K562 (cell line): ENCODE results near the gene KCND3. TPM values are rescaled to one million over a fixed set of nuclear protein-coding genes. Genes with fewer than 3 reads are reported as not detected.

Experiments
- ATAC-seq: fragments of 200-7000 bp; cut with Tn5 transposase; 3 replicates; pipeline ENCODE4 v1.9.1; 2020; ENCODE audit warnings: moderate library complexity
- BruUV-seq: library from RNA; stranded (reverse); fragments of 400-500 nt; replicated peaks from 2 replicates; lab custom pipeline; 2021; lab: Mats Ljungman, UMichigan
- CTCF ChIA-PET: fragments of 300-600 bp; formaldehyde crosslinking; extraction: SDS; loops from one replicate; lab custom pipeline; 2021; ENCODE audit warnings: low intra/inter-chr PET ratio; lab: Yijun Ruan, JAX
- POLR2A ChIA-PET: fragments of 300-600, 350-650 bp; sonication (Branson Sonifier 250); formaldehyde crosslinking; extraction: SDS; loops from one replicate; lab custom pipeline; 2021; ENCODE audit warnings: antibody characterized with exemption, inconsistent platforms; lab: Yijun Ruan, JAX
- DNase-seq, 4 experiments: peaks; one replicate each; pipeline versions ENCODE4 v3.0.0 to v3.0.0-alpha.2; 2011 to 2018; ENCODE audit warnings: low spot score in 3 of 4, mixed read lengths in 3 of 4; ENCODE audit errors: extremely low read depth in 1 of 4
- FAIRE-seq: peaks from 2 replicates; lab custom pipeline; 2011; peaks lifted over from hg19 to GRCh38; lab: Jason Lieb, UNC
- H2AFZ ChIP-seq: 2 replicates; pipeline ENCODE4 v1.6.0; 2011; ENCODE audit warnings: low read depth, low read length, control low read depth, inconsistent platforms
- H3K27ac ChIP-seq: fragments of 200-600 bp; 3 replicates; pipeline ENCODE4 v1.8.0; 2011; ENCODE audit warnings: low read depth, mild to moderate bottlenecking, control low read depth, inconsistent platforms, low read length, moderate library complexity, mixed read lengths; ENCODE audit errors: extremely low read depth
- H3K27me3 ChIP-seq, 2 experiments: fragments of 300-600 bp in 1 of 2; 2 replicates in 1 of 2; 3 replicates in 1 of 2; pipeline versions ENCODE4 v1.6.0 to v1.8.0; 2011; ENCODE audit warnings: inconsistent platforms in 2 of 2, low read length in 2 of 2, mild to moderate bottlenecking in 1 of 2, mixed read lengths in 1 of 2, moderate library complexity in 1 of 2; ENCODE audit not compliant: control insufficient read depth in 2 of 2, insufficient read depth in 2 of 2
- H3K36me3 ChIP-seq: fragments of 300-600 bp; 3 replicates; pipeline ENCODE4 v1.8.0; 2011; ENCODE audit warnings: mild to moderate bottlenecking, low read length, inconsistent platforms; ENCODE audit not compliant: control insufficient read depth, insufficient read depth
- H3K4me1 ChIP-seq, 2 experiments: fragments of 200-600 bp in 1 of 2; replicated peaks in 1 of 2; 2 replicates in 1 of 2; 3 replicates in 1 of 2; pipeline versions ENCODE4 v1.5.1 to v1.8.0; 2011; ENCODE audit warnings: inconsistent platforms in 2 of 2, low read length in 2 of 2, mild to moderate bottlenecking in 1 of 2, mixed read lengths in 1 of 2, moderate library complexity in 1 of 2; ENCODE audit not compliant: control insufficient read depth in 2 of 2, insufficient read depth in 2 of 2
- H3K4me2 ChIP-seq: 2 replicates; pipeline ENCODE4 v1.6.1; 2011; ENCODE audit warnings: low read length, control low read depth, inconsistent platforms, mixed read lengths; ENCODE audit not compliant: insufficient read depth
- H3K4me3 ChIP-seq: fragments of 200-600 bp; sonication (generic), shearing (Covaris generic); 2 replicates; pipeline ENCODE4 v1.5.1; 2016; ENCODE audit warnings: control low read depth, inconsistent platforms
- H3K79me2 ChIP-seq: fragments of 200-600 bp; 3 replicates; pipeline ENCODE4 v1.8.0; 2011; ENCODE audit warnings: low read length, inconsistent platforms; ENCODE audit not compliant: control insufficient read depth, insufficient read depth
- H3K9ac ChIP-seq, 2 experiments: 2 replicates each; pipeline versions ENCODE4 v1.6.0 to v1.6.1; 2011; ENCODE audit warnings: low read depth in 2 of 2, low read length in 2 of 2, control low read depth in 1 of 2, inconsistent platforms in 1 of 2, mild to moderate bottlenecking in 1 of 2, mixed read lengths in 1 of 2; ENCODE audit not compliant: insufficient read depth in 1 of 2
- H3K9me1 ChIP-seq: one replicate; pipeline ENCODE4 v1.6.0; 2011; ENCODE audit warnings: inconsistent platforms, mild to moderate bottlenecking, low read length, moderate library complexity; ENCODE audit not compliant: control insufficient read depth, insufficient read depth
- H3K9me3 ChIP-seq: replicated peaks from 2 replicates; pipeline ENCODE4 v1.5.1; 2011; ENCODE audit warnings: low read depth, low read length, inconsistent platforms; ENCODE audit not compliant: control insufficient read depth, insufficient read depth
- H4K20me1 ChIP-seq: replicated peaks from 2 replicates; pipeline ENCODE4 v1.6.1; 2011; ENCODE audit warnings: low read length, inconsistent platforms, mixed read lengths; ENCODE audit not compliant: control insufficient read depth, insufficient read depth
- NBN ChIP-seq: fragments of 450-650 bp; IDR thresholded peaks from 2 replicates; pipeline ENCODE4 v1.6.1; 2016; ENCODE audit warnings: low read depth, mild to moderate bottlenecking
- ZNF263 ChIP-seq: sonication (generic); formaldehyde crosslinking; IDR thresholded peaks from 2 replicates; pipeline ENCODE4 v1.8.0; 2022; ENCODE audit warnings: mild to moderate bottlenecking, missing genetic modification reagents, borderline replicate concordance
- WGBS: fragments of 100-300 bp; shearing (Covaris generic); methylation state at CpG from one replicate; pipeline ENCODE4 v1.1.6; 2016; ENCODE audit warnings: low coverage, mixed read lengths; ENCODE audit not compliant: insufficient coverage; ENCODE audit errors: missing lambda C conversion rate; 5-methylcytosine and 5-hydroxymethylcytosine counted together
- in situ Hi-C: fragments of 300-500 bp; cut with MboI; formaldehyde crosslinking; loops from 4 replicates; pipeline ENCODE4 v1.15.0; 2018; ENCODE audit warnings: inconsistent platforms, mixed read lengths
- intact Hi-C: fragments of 100-400 bp; cut with micrococcal nuclease; formaldehyde crosslinking; loops from 2 replicates; pipeline ENCODE4 v1.14.2; 2022
- polyA plus RNA-seq, 8 experiments: library from polyadenylated mRNA; depleted of rRNA in 4 of 8; stranded (reverse) in 5 of 8; unstranded in 3 of 8; fragments of >200 nt; fragmentation: Nextera tagmentation in 2 of 8; fragmentation: Illumina TruSeq in 1 of 8; extraction: Ambion mirVana in 2 of 8; extraction: Trizol in 1 of 8; gene quantifications; 2 replicates each; pipeline versions ENCODE4 v1.2.1 to v1.2.3, GENCODE V29; 2011 to 2014; ENCODE audit warnings: inconsistent platforms in 1 of 8, missing spikeins in 1 of 8
- total RNA-seq, 7 experiments: library from RNA; depleted of rRNA in 6 of 7; stranded (reverse); fragments of >200 nt in 6 of 7; fragmentation: Illumina TruSeq in 2 of 7; extraction: Trizol in 2 of 7; gene quantifications; 2 replicates each; pipeline versions ENCODE4 v1.2.1 to v1.2.3, GENCODE V29; 2011 to 2021; ENCODE audit warnings: low replicate concordance in 1 of 7
- TF ChIP-seq, protein P1 (sequence below): IDR thresholded peaks from 2 replicates; pipeline ENCODE4 v1.6.1; 2011; ENCODE audit warnings: borderline replicate concordance, low read depth, mild to moderate bottlenecking, moderate library complexity, low read length; ENCODE audit not compliant: insufficient read depth, poor library complexity, severe bottlenecking

The KCND3 gene
- total and polyA plus RNA-seq, 9 of the 15 experiments (the other 6 are each of a cell fraction or from before 2014, with no cell fraction given): not detected

GRCh38 chr1:111737216-111738132 lies 252.0 kb downstream of the KCND3 start:
- ChIA-PET CTCF (interaction anchor here (0.8 kb wide), 1 partner anchor 10 kb away, joined by 3 read pairs; no protein-coding TSS in a partner anchor), POLR2A (interaction anchor here (0.8 to 2.2 kb wide), 2 partner anchors 18 to 230 kb away, joined by 3 to 10 read pairs; partner anchors contain the start of gene DDX20)
- ATAC-seq (no peak), FAIRE-seq (no peak), DNase-seq (no peak)
- BruUV-seq: no TSS peak
- Histone ChIP-seq H3K4me2 (no peak overlapping the region), H2AFZ (no peak overlapping the region), H3K36me3 (no peaks in the 10 kb centered on the region), H4K20me1 (no peaks in the 10 kb centered on the region; the same call in none of the 2 replicates), H3K9ac (no peak overlapping the region), H3K79me2 (no peaks in the 10 kb centered on the region), H3K27me3 (peaks cover 34 to 79% of the 10 kb centered on the region in 2 experiments), H3K4me3 (no peak overlapping the region), H3K9me3 (no peaks in the 10 kb centered on the region), H3K9me1 (peaks cover 2% of the 10 kb centered on the region), H3K27ac (no peak overlapping the region), H3K4me1 (peaks cover 11 to 35% of the 10 kb centered on the region in 2 experiments)
- intact Hi-C loops (no loop called here), in situ Hi-C loops (no loop called here)
- WGBS: 8% methylated on average over 8 of the region's 8 CpGs
- TF ChIP-seq ZNF263 (CRISPR knock-in tag) (0 out of 2 replicates have a peak, but pooled peaks have one; percentile 27), NBN (no peak)
- TF ChIP-seq, protein P1, sequence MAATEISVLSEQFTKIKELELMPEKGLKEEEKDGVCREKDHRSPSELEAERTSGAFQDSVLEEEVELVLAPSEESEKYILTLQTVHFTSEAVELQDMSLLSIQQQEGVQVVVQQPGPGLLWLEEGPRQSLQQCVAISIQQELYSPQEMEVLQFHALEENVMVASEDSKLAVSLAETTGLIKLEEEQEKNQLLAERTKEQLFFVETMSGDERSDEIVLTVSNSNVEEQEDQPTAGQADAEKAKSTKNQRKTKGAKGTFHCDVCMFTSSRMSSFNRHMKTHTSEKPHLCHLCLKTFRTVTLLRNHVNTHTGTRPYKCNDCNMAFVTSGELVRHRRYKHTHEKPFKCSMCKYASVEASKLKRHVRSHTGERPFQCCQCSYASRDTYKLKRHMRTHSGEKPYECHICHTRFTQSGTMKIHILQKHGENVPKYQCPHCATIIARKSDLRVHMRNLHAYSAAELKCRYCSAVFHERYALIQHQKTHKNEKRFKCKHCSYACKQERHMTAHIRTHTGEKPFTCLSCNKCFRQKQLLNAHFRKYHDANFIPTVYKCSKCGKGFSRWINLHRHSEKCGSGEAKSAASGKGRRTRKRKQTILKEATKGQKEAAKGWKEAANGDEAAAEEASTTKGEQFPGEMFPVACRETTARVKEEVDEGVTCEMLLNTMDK: no peak
